HG02885 (cell line): ENCODE results near the gene C18orf63.

Experiments used
- ATAC-seq: cut with Tn5 transposase; IDR thresholded peaks from one replicate; pipeline ENCODE4 v1.9.1; 2021; ENCODE audit warnings: mild to moderate bottlenecking; ENCODE audit not compliant: unreplicated experiment, poor library complexity

The C18orf63 gene

DNA sequence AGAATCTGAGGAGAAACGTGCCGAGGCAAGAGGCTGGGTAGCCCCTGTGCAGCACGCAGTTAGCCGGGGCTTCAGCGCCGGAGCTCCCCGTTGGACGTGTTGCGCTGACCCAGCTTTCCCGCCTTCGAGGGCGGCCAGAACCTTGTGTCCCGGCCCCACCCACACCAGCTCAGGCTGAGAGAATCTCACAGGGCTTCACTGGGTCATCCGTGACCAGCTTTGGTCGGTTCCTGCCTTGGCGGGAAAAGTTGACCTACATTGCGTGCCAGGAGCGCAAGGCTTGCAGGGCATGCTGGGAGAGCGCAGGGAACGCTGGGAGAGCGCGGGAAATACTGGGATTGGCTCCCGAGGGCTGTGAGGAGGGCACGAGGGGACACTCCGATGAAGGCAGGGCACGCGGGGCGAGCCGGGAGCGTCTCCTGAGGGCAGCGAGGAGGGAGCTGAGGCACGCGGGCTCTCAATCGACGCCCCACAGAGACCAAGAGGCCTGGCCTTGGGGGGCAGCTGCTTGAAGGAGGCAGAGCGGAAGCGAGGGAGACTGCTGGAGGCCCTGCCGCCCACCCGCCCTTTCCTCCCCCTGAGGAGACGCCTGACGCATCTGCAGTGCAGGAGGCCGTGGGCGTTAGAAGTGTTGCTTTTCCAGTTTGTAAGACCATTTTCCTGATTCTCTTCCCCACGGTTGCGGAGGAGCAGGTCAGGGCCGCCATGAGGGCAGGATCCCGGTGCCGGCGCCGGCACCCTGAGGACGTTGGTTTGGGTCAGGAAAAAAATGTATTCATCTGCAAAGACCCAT is at the start of gene C18orf63:
Gene C18orf63 (plus strand): TSS at position 376 of the 793 bp plus-strand sequence. CDS start 2,027 bp downstream, outside the sequence.
- ATAC-seq: no peak

DNA sequence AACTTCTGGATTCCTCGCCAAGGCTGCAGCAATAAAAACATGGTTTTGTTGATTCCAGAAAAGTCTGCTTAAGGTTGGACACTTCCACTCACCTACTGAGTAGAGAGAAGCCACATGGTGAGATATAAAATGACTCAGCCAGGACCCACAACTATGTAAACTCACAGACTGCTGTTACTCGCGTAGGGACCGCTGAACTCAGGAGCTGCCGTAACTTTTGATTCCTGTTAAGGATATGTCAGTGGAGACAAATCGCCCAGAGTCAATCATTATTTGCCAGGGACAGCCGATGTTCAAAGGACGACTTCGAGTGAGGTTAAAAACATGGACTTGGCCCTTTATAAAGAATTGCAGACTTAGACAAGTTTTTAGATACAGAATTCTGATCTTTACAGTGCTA is 49.5 kb upstream of the C18orf63 start:
- no peak for ATAC-seq

GRCh38 chr18:74268175-74268574 is 47.5 kb upstream of the C18orf63 start:
- no peak for ATAC-seq

GRCh38 chr18:74268933-74269620 is 46.6 kb upstream of the C18orf63 start:
- ATAC-seq: no peak

DNA sequence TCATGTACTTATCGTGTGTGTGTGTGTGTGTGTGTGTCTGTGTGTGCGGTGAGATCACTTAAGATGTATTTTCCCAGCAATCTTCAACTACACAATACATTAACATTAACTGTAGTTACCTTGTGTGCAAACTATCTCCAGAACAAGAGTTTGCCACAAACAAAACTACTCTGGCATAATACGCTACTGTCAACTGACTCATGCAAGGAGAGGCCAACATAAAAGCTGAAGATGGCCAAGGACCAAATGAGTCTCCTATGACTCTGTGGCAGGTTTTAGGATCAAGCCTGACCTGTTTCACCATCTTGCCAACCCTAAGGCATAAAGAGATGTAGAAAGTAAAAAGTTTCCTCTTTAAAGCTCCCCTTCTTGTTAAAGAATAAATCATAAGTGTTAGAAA is 44.0 kb upstream of the C18orf63 start:
- no peak for ATAC-seq

DNA sequence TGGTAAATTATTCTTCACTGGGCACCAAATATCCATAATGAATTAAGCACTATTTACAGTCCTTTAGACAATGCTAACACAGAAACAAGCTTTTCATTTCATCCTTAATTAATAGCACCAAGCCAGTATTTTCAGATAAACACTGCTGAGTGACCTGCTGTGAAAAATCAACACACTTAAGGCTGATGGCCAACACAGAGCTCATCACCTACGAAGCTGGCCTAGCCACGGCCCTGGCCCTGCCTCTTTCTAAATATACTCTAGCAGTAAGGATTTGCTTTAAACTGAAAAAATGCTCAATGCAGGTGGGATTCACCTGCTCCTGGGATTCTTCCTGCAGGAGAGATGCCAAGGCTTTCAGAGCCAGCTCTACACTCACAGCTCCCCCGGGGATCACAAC is 42.2 kb upstream of the C18orf63 start:
- ATAC-seq: no peak

DNA sequence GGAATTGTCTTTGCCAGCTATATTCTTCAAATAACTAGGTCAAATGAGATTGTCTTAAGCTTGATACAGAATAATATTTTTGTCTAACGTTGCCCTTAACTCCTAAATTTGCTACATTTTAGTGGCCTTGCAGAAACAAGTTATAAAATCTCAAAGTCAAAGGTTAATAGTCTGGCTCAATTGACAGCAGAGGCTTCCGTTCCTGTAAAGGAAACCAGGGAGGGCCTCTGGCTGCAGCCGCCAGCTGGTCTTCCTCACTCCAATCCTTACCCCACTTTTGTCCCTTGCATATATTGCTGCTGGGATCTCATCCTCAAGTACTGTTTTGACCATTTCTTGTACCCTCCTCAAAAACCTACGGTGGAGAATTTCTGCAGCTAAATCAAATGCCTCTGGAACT is 40.9 kb upstream of the C18orf63 start:
- no peak for ATAC-seq

DNA sequence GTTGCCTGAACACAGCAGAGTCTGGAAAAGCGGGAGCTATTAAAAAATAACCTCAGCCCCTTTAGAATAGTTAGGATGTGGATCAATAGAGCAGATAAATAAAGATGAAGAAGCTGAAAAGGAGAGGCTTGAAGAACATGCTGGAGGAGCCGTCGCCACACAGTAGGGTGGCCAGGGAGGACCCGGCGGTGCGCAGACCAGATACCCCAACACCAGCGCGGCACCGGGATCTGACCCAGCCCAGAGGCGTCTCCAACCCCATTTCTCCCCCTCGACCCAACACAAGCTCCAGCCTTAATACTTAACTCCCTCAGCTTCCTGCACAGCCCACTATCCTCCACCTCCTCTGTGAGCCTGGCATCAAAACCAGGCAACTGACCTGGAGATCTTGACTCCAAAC is 39.9 kb upstream of the C18orf63 start:
- no peak for ATAC-seq

DNA sequence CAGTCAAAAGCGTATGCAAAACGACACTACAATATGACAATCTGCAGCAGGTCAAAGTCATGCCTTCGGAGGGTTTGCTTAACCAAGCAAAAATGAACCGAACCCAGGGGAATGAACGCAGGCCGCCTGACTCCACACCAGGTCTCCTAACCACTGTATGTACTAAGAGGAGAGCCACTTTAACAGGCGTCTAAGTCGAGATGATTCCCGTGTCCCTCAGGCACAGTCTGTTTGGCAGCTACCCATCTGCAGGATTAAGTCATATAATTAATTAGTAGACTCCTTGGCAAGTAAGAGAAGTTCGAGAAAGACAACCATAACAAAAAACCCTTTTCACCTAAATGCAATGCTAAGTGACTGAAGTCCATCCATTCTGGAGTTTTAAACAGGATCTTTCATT is 39.0 kb upstream of the C18orf63 start:
- no peak for ATAC-seq

- ATAC-seq: no peak
Observed at GRCh38 chr18:74277296-74277695, 38.3 kb upstream of the C18orf63 start.

- ATAC-seq: no peak
Observed at GRCh38 chr18:74278058-74278457, 37.6 kb upstream of the C18orf63 start.

GRCh38 chr18:74278983-74279382 is 36.7 kb upstream of the C18orf63 start:
- ATAC-seq: no peak

DNA sequence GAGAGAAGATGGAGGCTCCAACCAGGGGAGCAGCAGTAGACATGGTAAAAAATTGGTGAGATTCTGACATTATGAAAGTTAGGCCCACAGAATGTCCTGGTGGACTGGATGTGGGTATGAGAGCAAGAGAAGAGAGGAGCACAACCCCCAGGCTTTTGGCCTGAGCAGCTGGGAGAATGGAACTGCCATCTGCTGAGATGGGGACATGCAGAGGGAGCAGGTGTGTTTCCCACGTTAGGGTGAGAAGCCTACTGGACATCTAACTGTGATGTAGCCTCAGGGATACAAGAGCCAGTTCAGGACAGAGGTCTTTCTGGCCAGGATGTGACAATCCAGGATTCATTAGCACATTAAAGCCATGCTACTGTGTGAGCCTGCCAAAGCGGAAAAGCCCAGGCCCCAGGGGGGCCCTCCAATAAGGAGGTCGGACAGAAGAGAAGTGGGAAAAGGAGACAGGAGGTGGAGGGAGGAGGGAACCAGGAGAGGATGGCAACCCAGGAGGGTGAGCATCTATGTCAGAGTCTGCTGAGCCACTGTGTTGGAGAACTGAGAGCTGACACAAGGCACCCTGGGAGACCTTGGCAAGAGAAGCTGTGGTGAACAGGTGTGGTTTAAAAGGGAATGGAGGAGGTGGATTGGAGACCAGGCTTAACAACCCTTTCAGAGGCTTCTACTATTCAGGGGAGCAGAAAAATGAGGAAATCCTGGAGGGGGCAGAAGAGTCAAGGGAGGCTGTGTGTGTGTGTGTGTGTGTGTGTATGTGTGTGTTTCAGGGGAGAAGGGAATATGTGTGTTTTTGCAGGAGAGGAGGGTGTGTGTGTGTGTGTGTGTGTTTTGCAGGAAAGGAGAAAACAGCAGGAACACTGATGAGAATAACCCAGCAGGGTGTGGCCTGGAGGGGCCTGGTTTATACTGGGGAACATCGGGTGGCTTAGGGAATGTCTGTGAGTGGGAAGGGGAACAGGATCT is 34.3 kb upstream of the C18orf63 start:
- ATAC-seq: no peak

DNA sequence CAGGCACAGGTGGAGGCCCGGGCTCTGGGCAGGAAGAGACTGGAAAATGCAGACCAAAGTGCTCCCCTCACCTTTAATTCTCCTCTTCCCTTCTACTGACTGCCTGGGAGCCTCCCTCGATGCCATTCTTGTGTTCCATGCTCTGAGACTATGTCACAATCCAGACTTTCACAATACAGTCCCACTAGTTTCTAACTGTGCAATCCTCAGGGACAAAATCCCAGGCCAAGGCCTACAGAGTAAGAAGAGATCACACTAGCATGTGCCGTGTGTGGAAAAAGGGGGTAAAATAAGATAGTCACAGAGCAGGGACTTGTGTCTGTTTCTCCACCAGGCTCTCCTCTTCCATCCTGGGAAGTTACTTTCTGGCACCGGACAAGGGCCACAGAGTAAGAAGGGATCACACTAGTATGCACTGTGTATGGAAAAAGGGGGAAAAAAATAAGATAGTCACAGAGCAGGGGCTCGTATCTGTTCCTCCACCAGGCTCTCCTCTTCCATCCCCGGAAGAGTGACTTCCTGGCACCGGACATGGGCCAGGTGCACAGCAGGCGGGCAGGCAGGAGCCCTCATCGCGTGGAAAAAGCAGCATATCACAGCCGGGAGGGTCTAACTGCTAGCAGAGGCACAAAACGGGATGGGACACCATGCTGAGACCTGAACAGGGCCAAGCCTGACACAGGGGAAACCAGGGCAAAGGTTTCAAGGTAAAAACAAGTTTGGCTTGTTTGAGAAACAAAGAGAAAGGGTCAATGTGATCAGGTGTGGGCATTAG is 33.5 kb upstream of the C18orf63 start:
- ATAC-seq: no peak

DNA sequence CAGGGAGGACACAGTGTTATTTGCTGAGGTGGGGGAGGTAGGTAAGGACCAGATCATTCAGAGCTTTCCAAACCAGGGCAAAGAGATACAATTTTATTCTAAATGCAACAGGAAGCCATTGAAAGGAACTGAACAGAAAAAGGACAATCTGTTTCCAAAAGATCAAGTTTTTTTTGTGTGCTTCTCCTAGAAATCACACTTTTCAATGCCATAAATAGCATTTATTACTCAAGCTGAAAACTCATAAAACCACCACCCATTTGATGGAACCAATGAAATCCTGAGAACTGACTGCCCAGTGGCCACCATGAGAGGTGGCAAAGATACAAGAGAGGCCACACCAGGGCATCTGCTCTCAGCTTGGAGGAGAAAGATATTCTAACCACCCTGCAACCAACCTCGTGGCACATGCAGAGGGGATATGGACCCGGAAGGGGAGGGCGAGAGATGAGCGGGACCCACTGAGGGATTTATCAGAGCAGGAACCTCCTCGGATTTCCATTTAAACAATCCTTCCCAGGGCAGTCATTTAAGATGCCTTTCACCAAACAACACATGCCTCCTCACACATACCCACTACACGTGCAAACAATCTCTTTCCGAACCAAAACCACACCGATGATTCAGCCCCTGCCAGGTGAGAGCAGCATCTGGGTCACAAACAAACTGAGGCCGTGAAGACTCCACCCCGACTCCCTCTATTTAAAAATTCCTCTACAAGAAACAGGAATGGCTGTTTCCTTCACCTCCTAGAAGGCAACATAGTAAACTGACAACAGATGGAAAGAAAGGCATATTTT is 32.7 kb upstream of the C18orf63 start:
- no peak for ATAC-seq

- no peak for ATAC-seq
Observed at GRCh38 chr18:74283646-74284045, 32.0 kb upstream of the C18orf63 start.

DNA sequence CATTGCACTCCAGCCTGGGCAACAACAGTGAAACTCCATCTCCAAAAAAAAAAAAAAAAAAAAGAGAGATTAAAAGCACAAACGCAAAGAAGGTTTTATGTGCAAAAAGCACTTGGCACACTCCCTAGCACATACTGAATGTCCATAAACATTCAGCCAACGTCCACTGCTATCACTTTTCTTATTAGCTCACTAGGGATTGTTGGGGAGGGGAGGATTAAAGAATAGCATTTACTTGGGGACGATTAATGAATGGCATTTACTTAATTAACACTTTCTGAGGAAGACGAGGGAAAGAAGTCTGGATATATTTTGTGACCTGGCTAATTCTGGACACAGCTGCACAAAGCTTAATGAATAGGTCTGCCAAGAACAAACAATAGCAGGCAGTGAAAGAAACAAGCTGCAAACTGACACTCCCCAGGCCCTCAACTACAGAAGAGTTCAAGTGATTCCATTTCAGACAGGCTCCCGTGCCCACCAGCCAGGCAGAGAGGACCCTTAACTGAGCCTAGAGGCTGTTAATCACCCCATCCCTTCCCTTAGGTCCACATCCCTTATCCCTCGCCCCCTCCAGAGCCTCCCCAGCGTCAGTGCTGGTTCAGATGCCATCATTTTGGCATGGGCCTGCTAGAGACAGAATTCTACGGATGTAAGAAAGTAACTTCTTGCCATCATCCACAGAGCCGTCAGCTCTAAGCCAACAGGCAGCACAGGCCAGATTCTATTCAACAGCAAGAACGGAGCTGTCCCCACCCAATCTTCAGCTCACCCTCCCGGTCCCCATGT is 31.3 kb upstream of the C18orf63 start:
- no peak for ATAC-seq

DNA sequence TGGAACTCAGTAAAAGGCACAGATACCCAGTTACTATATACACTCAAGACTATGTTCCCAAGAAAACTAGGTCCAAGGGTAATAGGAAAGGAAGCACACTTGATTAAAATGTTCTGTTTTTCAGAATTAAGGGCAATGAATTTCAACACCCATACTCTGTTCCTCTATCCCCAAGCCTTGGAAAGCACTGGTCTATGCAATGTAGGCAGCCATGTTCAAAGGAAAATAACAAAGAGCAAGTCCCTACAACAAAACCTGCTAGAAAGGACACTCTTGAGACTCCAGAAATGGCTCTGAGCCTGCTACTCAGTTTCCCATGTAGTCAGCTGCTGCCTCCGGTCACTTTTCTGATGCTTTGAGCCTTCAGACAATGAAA is 30.7 kb upstream of the C18orf63 start:
- ATAC-seq: no peak
